Upper lobe of left lung (tissue), 6 donors: ENCODE measurements around the gene IGF2BP3. TPM values are rescaled to one million over a fixed set of nuclear protein-coding genes. Genes with fewer than 3 reads are reported as not detected.
"Not testable (repeated sequence)": the region's sequence is repeated elsewhere in the genome, so short reads cannot be mapped to it uniquely, and the experiment has no call there.

Source experiments
- ATAC-seq, 2 donors: fragments of 200-7000 bp; cut with Tn5 transposase; one replicate each; pipeline ENCODE4 v1.9.1; 2022; ENCODE audit warnings: mild to moderate bottlenecking in 2 of 2, moderate library complexity in 2 of 2; ENCODE audit not compliant: low FRiP score in 2 of 2
- DNase-seq, 2 donors: peaks; one replicate each; pipeline ENCODE4 v3.0.0-alpha.2; 2019 to 2020
- H3K27ac ChIP-seq, 4 donors: fragments of 200-600 bp; sonication (generic); one replicate each; pipeline ENCODE4 v1.5.1; 2016 to 2019
- H3K27me3 ChIP-seq, 4 donors: fragments of 200-600 bp; sonication (generic); one replicate each; pipeline ENCODE4 v1.5.1; 2017 to 2019
- H3K36me3 ChIP-seq, 4 donors: fragments of 200-600 bp; sonication (generic); one replicate each; pipeline ENCODE4 v1.5.1; 2016 to 2019
- H3K4me1 ChIP-seq, 4 donors: fragments of 200-600 bp; sonication (generic); one replicate each; pipeline ENCODE4 v1.5.1; 2018 to 2019
- H3K4me3 ChIP-seq, 4 donors: fragments of 200-600 bp; sonication (generic); one replicate each; pipeline ENCODE4 v1.5.1; 2017 to 2019; ENCODE audit warnings: mild to moderate bottlenecking in 2 of 4, moderate library complexity in 1 of 4
- H3K9me3 ChIP-seq, 4 donors: fragments of 200-600 bp; sonication (generic); one replicate each; pipeline ENCODE4 v1.5.1; 2018 to 2019
- CTCF ChIP-seq, 6 experiments: fragments of 450-650 bp in 4 of 6; fragments of 200-600 bp in 2 of 6; sonication (generic) in 2 of 6; IDR thresholded peaks; one replicate each; pipeline ENCODE4 v1.5.1; 2016 to 2019; ENCODE audit warnings: antibody characterized with exemption in 6 of 6
- EP300 ChIP-seq, 4 donors: sonication (generic); formaldehyde crosslinking; IDR thresholded peaks; one replicate each; pipeline ENCODE4 v1.5.1; 2017; ENCODE audit warnings: antibody characterized with exemption in 4 of 4, control low read depth in 2 of 4
- POLR2A ChIP-seq, 4 donors: fragments of 450-650 bp; IDR thresholded peaks; one replicate each; pipeline ENCODE4 v1.5.1; 2016 to 2017; ENCODE audit warnings: antibody characterized with exemption in 4 of 4, mild to moderate bottlenecking in 2 of 4
- POLR2AphosphoS5 ChIP-seq, 2 donors: sonication (generic); formaldehyde crosslinking; IDR thresholded peaks; one replicate each; pipeline ENCODE4 v1.5.1; 2017; ENCODE audit warnings: antibody characterized with exemption in 2 of 2
- WGBS, 2 donors: methylation state at CpG; one replicate each; pipeline ENCODE4 v1.1.5; 2017 to 2018; 5-methylcytosine and 5-hydroxymethylcytosine counted together
- total RNA-seq, 6 donors: library from RNA; depleted of rRNA in 4 of 6; stranded (reverse); fragments of >200 nt in 4 of 6; gene quantifications; one replicate each; pipeline versions ENCODE4 v1.1.0 to v1.2.1, GENCODE V29; 2016 to 2021
- donor health status: DM: no; HTN: no; CAD: no; lungs with moderate emphysema.
- donor health status: DM: no; HTN: yes; CAD: no; lungs with severe emphysema.

IGF2BP3 gene
- total RNA-seq, 6 donors from 2014 or later = 0.91 to 1.5 (median 1.1) TPM; not detected in 2

GRCh38 chr7:23405240-23405618 is 65.1 kb downstream of the IGF2BP3 start:
- no peak for TF ChIP-seq EP300 (IDR thresholded peaks at IDR 0.05)
- TF ChIP-seq POLR2A (IDR thresholded peaks at IDR 0.05) = no peak
- no peak for TF ChIP-seq CTCF (IDR thresholded peaks at IDR 0.05)
- no peak for TF ChIP-seq POLR2AphosphoS5 (IDR thresholded peaks at IDR 0.05)

GRCh38 chr7:23404546-23405239 is 65.6 kb downstream of the IGF2BP3 start:
- ATAC-seq (no peak), DNase-seq (no peak)
- Histone ChIP-seq H3K36me3 (no peaks in the 10 kb centered on the region), H3K27ac (no peak overlapping the region), H3K27me3 (no peaks in the 10 kb centered on the region), H3K9me3 (no peaks in the 10 kb centered on the region), H3K4me3 (no peak overlapping the region), H3K4me1 (no peaks in the 10 kb centered on the region)
- TF ChIP-seq EP300 (IDR thresholded peaks at IDR 0.05) = no peak
- no peak for TF ChIP-seq POLR2A (IDR thresholded peaks at IDR 0.05)
- no peak for TF ChIP-seq POLR2AphosphoS5 (IDR thresholded peaks at IDR 0.05)
- TF ChIP-seq CTCF (IDR thresholded peaks at IDR 0.05) = no peak
- 81 to 86% methylated on average over 3 of the region's 3 CpGs for WGBS, 2 donors

More at GRCh38 chr7:23405240-23405618, 65.1 kb downstream of the IGF2BP3 start:
- ATAC-seq = no peak
- no peak overlapping the region for H3K4me3 ChIP-seq
- no peaks in the 10 kb centered on the region for H3K27me3 ChIP-seq
- no peaks in the 10 kb centered on the region for H3K4me1 ChIP-seq
- WGBS, 2 donors = 81 to 98% methylated on average over 3 of the region's 3 CpGs
- H3K27ac ChIP-seq = no peak overlapping the region
- no peaks in the 10 kb centered on the region for H3K9me3 ChIP-seq
- no peaks in the 10 kb centered on the region for H3K36me3 ChIP-seq
- no peak for DNase-seq

- H3K27ac ChIP-seq = no peak overlapping the region
- 94 to 95% methylated on average over 5 of the region's 5 CpGs for WGBS, 2 donors
- H3K27me3 ChIP-seq = no peaks in the 10 kb centered on the region
- no peaks in the 10 kb centered on the region for H3K36me3 ChIP-seq
- DNase-seq = no peak
- no peak for ATAC-seq
- no peak overlapping the region for H3K4me3 ChIP-seq
- TF ChIP-seq EP300 (IDR thresholded peaks at IDR 0.05) (no peak), POLR2A (IDR thresholded peaks at IDR 0.05) (no peak), CTCF (IDR thresholded peaks at IDR 0.05) (no peak), POLR2AphosphoS5 (IDR thresholded peaks at IDR 0.05) (no peak)
- no peaks in the 10 kb centered on the region for H3K9me3 ChIP-seq
- no peaks in the 10 kb centered on the region for H3K4me1 ChIP-seq
Observed at GRCh38 chr7:23403970-23404369, 66.3 kb downstream of the IGF2BP3 start.

GRCh38 chr7:23398090-23398489 is 72.2 kb downstream of the IGF2BP3 start:
- WGBS, 2 donors = 97 to 100% methylated on average over 2 of the region's 2 CpGs
- DNase-seq, ATAC-seq, H3K27me3 ChIP-seq, H3K4me1 ChIP-seq, H3K27ac ChIP-seq, H3K9me3 ChIP-seq, H3K36me3 ChIP-seq, H3K4me3 ChIP-seq: not testable (repeated sequence)

GRCh38 chr7:23397241-23397640 is 73.0 kb downstream of the IGF2BP3 start:
- ATAC-seq (no peak), DNase-seq (no peak)
- no peaks in the 10 kb centered on the region for H3K9me3 ChIP-seq
- 85 to 90% methylated on average over 4 of the region's 4 CpGs for WGBS, 2 donors
- no peak overlapping the region for H3K4me3 ChIP-seq
- TF ChIP-seq CTCF (IDR thresholded peaks at IDR 0.05) (no peak), EP300 (IDR thresholded peaks at IDR 0.05) (no peak), POLR2AphosphoS5 (IDR thresholded peaks at IDR 0.05) (no peak)
- H3K36me3 ChIP-seq = no peaks in the 10 kb centered on the region
- no peaks in the 10 kb centered on the region for H3K27me3 ChIP-seq
- H3K4me1 ChIP-seq = no peaks in the 10 kb centered on the region
- H3K27ac ChIP-seq = no peak overlapping the region
